Transverse colon (tissue), 4 donors: ENCODE data around the gene IKZF3. TPM values are rescaled to one million over a fixed set of nuclear protein-coding genes. Genes with fewer than 3 reads are reported as not detected.

Source experiments
- DNase-seq: peaks from one replicate; pipeline ENCODE4 v3.0.0-alpha.2; 2019
- H3K27ac ChIP-seq, 4 donors: fragments of 200-600 bp; sonication (generic); 2 replicates each; pipeline ENCODE4 v1.5.1; 2016 to 2018; ENCODE audit warnings: inconsistent platforms in 4 of 4
- H3K27me3 ChIP-seq: fragments of 200-600 bp; sonication (generic); 2 replicates; pipeline ENCODE4 v1.5.1; 2017; ENCODE audit warnings: inconsistent platforms
- H3K36me3 ChIP-seq, 4 donors: fragments of 200-600 bp; sonication (generic); 2 replicates each; pipeline ENCODE4 v1.5.1; 2017 to 2019; ENCODE audit warnings: inconsistent platforms in 4 of 4
- H3K4me1 ChIP-seq, 4 donors: fragments of 200-600 bp; sonication (generic); 2 replicates each; pipeline ENCODE4 v1.5.1; 2017 to 2020; ENCODE audit warnings: inconsistent platforms in 4 of 4
- H3K4me3 ChIP-seq, 4 donors: fragments of 200-600 bp; sonication (generic); 1 replicate in 1 of 4; 2 replicates in 3 of 4; pipeline versions ENCODE4 v1.5.1 to v1.6.1; 2017 to 2019; ENCODE audit warnings: inconsistent platforms in 4 of 4
- H3K9me3 ChIP-seq, 2 donors: fragments of 200-600 bp; sonication (generic); 2 replicates each; pipeline ENCODE4 v1.5.1; 2017 to 2019; ENCODE audit warnings: inconsistent platforms in 2 of 2
- EP300 ChIP-seq: sonication (generic); formaldehyde crosslinking; IDR thresholded peaks from one replicate; pipeline ENCODE4 v1.6.1; 2017; ENCODE audit warnings: antibody characterized with exemption, low read depth
- POLR2A ChIP-seq: fragments of 450-650 bp; IDR thresholded peaks from one replicate; pipeline ENCODE4 v1.6.1; 2016; ENCODE audit warnings: antibody characterized with exemption, mild to moderate bottlenecking, moderate library complexity
- POLR2AphosphoS5 ChIP-seq, 3 donors: sonication (generic); formaldehyde crosslinking; IDR thresholded peaks; one replicate each; pipeline ENCODE4 v1.6.1; 2016; ENCODE audit warnings: antibody characterized with exemption in 3 of 3
- WGBS, 2 donors: methylation state at CpG; one replicate each; pipeline ENCODE4 v1.1.5; 2018; ENCODE audit warnings: low coverage in 1 of 2; 5-methylcytosine and 5-hydroxymethylcytosine counted together
- in situ Hi-C, 4 donors: fragments of 200-750 bp; cut with MboI; loops; one replicate each; pipeline versions ENCODE4 v1.15.0 to v1.15.1; 2017; ENCODE audit warnings: low sequenced_read_pairs in 3 of 4, low pct_ligation_motif_present in 1 of 4, low pct_unique_long_range_greater_than_20kb in 1 of 4
- intact Hi-C: fragments of 100-400 bp; cut with DNase I; formaldehyde crosslinking; loops from one replicate; pipeline ENCODE4 v1.15.1; 2023; ENCODE audit warnings: low total_unique reads
- total RNA-seq, 4 donors: library from RNA; depleted of rRNA; stranded (reverse); fragments of >200 nt; gene quantifications; one replicate each; pipeline ENCODE4 v1.1.0, GENCODE V29; 2016
- TF ChIP-seq, protein P1 (sequence below), 5 experiments: fragments of 200-600 bp in 3 of 5; fragments of 450-650 bp in 2 of 5; sonication (generic) in 3 of 5; IDR thresholded peaks; 1 replicate in 2 of 5; 2 replicates in 3 of 5; pipeline ENCODE4 v1.5.1; 2016 to 2017; ENCODE audit warnings: antibody characterized with exemption in 5 of 5, inconsistent platforms in 3 of 5, mild to moderate bottlenecking in 2 of 5, moderate library complexity in 1 of 5

Gene IKZF3
- total RNA-seq, 4 donors from 2014 or later = 2.2 to 13.5 (median 3.0) TPM

DNA sequence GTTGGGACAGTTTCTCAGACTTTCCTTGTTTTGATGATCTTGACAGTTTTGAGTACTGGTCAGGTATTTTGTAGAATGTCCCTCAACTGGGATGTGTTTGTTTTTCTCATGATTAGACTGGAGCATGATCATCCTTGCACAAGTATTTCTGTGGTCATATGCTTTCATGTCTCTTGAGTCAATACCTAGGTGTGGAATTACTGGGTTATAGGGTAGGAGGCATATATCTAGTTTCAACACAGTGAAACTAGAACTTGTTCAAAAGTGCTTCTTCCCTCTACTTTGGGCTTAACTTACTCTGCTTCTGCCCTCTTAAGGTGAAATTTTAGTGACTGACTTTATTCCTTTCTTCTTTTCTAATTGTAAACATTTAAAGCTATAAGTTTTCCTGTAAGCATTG, 30.1 kb downstream of the IKZF3 start:
- Histone ChIP-seq H3K9me3 (no peaks in the 10 kb centered on the region), H3K4me3 (no peak overlapping the region), H3K36me3 (no peaks in the 10 kb centered on the region), H3K4me1 (no peaks in the 10 kb centered on the region), H3K27ac (no peak overlapping the region), H3K27me3 (peaks cover 3% of the 10 kb centered on the region)
- intact Hi-C loops = no loop called here
- no peak for DNase-seq
- in situ Hi-C loops = no loop called here
- TF ChIP-seq, protein P1, sequence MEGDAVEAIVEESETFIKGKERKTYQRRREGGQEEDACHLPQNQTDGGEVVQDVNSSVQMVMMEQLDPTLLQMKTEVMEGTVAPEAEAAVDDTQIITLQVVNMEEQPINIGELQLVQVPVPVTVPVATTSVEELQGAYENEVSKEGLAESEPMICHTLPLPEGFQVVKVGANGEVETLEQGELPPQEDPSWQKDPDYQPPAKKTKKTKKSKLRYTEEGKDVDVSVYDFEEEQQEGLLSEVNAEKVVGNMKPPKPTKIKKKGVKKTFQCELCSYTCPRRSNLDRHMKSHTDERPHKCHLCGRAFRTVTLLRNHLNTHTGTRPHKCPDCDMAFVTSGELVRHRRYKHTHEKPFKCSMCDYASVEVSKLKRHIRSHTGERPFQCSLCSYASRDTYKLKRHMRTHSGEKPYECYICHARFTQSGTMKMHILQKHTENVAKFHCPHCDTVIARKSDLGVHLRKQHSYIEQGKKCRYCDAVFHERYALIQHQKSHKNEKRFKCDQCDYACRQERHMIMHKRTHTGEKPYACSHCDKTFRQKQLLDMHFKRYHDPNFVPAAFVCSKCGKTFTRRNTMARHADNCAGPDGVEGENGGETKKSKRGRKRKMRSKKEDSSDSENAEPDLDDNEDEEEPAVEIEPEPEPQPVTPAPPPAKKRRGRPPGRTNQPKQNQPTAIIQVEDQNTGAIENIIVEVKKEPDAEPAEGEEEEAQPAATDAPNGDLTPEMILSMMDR (IDR thresholded peaks at IDR 0.05) = no peak
- TF ChIP-seq POLR2A (no peak), POLR2AphosphoS5 (IDR thresholded peaks at IDR 0.05) (no peak), EP300 (no peak)

DNA sequence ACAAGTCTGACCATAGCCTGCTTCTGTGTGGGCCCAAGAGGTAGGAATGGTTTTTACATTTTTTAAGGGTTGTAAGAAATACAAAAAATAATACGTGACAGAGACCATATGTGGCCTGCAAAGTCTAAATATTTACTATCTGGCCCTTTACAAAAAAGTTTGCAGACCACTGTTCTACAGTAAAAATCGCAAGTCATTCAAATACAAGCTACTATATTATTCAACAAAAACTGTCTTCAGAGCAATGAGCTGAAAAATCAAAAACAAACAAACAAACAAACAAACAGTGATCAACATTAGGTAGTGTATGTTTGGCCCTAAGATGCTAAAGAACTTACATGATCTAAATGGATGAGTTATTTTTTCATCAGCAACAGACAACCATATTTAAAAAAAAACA, 32.5 kb downstream of the IKZF3 start:
- no peaks in the 10 kb centered on the region for H3K4me1 ChIP-seq
- H3K9me3 ChIP-seq = no peaks in the 10 kb centered on the region
- H3K27me3 ChIP-seq = peaks cover 3% of the 10 kb centered on the region
- TF ChIP-seq, protein P1 (IDR thresholded peaks at IDR 0.05) = no peak
- TF ChIP-seq POLR2A (no peak), EP300 (no peak), POLR2AphosphoS5 (IDR thresholded peaks at IDR 0.05) (no peak)
- WGBS, 2 donors = 71 to 73% methylated on average over 2 of the region's 2 CpGs
- intact Hi-C loops = no loop called here
- no peak overlapping the region for H3K4me3 ChIP-seq
- H3K36me3 ChIP-seq = no peaks in the 10 kb centered on the region
- H3K27ac ChIP-seq = no peak overlapping the region
- DNase-seq = no peak
- in situ Hi-C loops = no loop called here

DNA sequence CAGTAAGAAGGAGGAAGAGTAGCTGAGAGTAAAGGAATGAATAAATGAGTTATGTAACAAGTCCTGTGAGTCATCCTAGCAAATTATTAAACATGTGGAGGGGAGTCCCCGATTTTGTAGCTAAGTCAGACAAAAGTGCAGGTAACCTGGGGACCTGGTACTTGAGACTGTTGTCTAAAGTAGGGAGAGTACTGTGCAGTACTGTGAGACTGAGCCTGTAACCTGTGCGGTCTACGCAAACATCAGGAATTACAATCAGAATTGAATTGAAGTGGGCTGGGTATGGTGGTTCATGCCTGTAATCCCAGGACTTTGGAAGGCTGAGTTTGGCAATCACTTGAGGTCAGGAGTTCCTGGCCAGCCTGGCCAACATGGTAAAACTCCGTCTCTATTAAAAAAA, 35.7 kb downstream of the IKZF3 start:
- peaks cover 3% of the 10 kb centered on the region for H3K27me3 ChIP-seq
- intact Hi-C loops (no loop called here), in situ Hi-C loops (no loop called here)
- H3K36me3 ChIP-seq = no peaks in the 10 kb centered on the region
- 68 to 83% methylated on average over 4 of the region's 4 CpGs for WGBS, 2 donors
- no peak overlapping the region for H3K27ac ChIP-seq
- no peaks in the 10 kb centered on the region for H3K9me3 ChIP-seq
- no peak overlapping the region for H3K4me3 ChIP-seq
- no peak for DNase-seq
- TF ChIP-seq, protein P1 (IDR thresholded peaks at IDR 0.05) = no peak
- no peak for TF ChIP-seq POLR2AphosphoS5 (IDR thresholded peaks at IDR 0.05)
- TF ChIP-seq EP300 = no peak
- TF ChIP-seq POLR2A = no peak
- H3K4me1 ChIP-seq = no peaks in the 10 kb centered on the region

DNA sequence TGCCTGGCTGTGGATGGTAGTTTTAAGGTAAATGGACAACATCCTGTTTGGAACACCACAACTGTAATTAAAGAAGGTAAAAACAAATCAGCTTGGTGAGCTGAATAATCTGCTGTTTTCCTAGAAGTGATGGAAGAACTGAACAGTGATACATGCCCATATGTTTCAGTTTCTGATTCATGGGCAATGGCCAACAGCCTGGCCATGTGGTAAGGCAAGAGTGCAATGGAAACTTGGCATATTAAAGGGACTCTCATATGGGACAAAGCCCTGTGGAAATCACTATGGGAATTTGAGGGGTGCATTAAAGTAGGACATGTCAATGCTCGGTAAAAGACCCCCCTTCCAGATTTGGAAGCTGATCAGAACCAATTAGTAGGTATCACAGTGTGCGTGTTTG, 37.8 kb downstream of the IKZF3 start:
- TF ChIP-seq POLR2AphosphoS5 (IDR thresholded peaks at IDR 0.05) (no peak), EP300 (no peak), POLR2A (no peak)
- TF ChIP-seq, protein P1 (IDR thresholded peaks at IDR 0.05) = no peak
- in situ Hi-C loops = no loop called here
- 97% methylated on average over 2 of the region's 2 CpGs; no CpG with 5 or more reads in 1 of the 2 donors for whole genome bisulfite sequencing, 2 donors
- H3K36me3 ChIP-seq = no peaks in the 10 kb centered on the region
- H3K4me1 ChIP-seq = no peaks in the 10 kb centered on the region
- no peak for DNase-seq
- H3K4me3 ChIP-seq = no peak overlapping the region
- no peak overlapping the region for H3K27ac ChIP-seq
- H3K9me3 ChIP-seq = no peaks in the 10 kb centered on the region
- intact Hi-C loops = no loop called here
- H3K27me3 ChIP-seq = no peaks in the 10 kb centered on the region
